Brain pericyte (primary cell): ENCODE results near the gene CRYBB2.
"Not testable (repeated sequence)": the region's sequence is repeated elsewhere in the genome, so short reads cannot be mapped to it uniquely, and the experiment has no call there.

Source experiments
- DNase-seq: peaks from one replicate; pipeline ENCODE4 v3.0.0-alpha.2; 2012; ENCODE audit warnings: low read depth, low spot score

The CRYBB2 gene

DNA sequence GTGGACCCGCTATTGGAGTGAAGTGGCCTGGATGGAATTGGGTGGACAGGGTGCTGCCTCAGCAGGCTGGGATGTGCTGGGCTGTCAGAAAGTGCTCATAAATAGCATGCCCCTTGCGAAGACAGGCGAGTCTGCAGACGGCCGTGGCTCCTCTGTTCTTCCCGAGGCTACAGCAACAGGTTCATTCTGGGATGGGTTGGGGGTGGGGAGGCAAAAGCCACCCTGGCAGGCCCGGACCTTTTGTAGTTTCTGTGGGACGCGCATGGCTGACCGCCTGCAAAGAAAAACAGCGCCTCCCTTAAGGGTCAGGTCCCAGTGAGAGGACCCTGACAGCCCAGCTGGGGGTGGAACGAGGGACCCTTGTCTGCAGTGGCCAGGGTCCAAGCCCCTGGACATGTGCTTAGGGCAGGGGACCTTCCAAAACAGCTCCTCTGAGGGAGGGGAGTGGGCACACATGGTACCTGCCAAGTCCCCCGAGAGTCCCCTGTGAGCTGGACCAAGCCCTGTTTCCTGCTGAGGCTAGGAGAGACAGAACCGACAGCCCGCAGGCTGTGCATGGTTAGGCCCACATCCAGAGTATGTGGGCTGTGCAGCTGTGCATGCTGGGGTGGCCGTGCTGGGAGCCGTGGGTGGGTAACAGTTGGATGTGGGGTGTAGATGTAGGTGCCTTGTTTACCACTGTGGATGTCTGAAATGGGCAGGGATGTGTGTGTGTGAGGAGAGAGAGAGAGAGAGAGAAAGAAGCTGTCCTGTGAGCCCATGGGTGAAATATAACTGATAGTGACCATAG is 19.5 kb upstream of the CRYBB2 start, which contains the start of gene CRYBB3:
Gene CRYBB3, plus strand, starts transcription at position 128 of the 790 bp plus-strand sequence. CDS start 1,539 bp downstream, outside the sequence.
- DNase-seq: no peak

DNA sequence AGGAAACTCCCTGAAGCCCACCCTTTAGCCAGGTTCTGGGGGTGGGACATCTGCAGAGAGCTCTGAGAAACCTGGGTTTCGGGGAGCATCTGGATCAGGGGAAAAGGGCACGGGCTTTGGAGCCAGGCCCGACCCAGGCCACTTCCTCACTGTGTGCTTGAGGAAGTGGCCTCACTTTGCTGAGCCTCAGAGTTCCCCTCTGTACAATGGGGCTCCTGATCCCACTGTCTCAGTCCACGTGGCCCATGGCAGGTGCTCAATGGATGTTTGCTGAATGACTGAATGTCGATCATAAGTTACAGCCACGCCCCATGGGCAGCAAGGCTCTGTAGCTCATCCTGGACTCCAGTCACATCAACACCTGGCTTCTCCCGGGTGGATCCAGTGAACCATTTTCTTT is 18.5 kb upstream of the CRYBB2 start:
- DNase-seq: no peak

DNA sequence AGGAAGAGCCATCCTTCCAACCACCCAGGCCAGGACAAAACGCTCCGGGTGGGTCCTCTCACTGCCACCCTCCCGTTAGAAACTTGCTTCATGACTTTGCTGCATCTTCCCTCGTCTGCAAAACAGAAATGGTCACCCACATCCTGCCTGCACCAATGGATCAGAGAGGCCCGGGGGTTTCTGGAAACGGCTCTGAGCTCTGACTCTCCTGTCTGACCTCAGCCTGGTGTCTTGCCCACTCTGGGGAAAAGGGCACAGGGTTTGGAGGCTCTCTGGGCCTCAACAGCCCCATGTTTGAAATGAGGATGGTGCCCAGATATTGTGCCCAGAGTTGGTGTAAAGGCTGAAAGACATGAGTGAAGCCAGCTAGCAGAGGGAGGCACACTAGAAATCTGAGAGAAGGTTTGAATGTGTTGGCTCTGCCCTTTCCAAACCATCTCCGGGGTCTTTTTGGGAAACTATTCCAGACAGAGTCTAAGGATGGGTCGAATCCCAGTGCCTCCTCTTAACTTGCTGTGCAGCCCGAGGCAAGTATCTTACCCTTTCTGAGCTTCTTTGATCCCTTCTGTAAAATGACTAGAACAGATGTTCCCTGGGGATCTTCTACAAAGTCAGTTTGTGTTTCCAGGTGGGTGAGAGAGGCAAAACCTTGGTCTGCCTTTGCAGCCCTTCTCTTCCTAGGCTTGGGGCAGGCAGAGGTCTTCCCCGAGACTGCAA is 17.7 kb upstream of the CRYBB2 start:
- DNase-seq: no peak

DNA sequence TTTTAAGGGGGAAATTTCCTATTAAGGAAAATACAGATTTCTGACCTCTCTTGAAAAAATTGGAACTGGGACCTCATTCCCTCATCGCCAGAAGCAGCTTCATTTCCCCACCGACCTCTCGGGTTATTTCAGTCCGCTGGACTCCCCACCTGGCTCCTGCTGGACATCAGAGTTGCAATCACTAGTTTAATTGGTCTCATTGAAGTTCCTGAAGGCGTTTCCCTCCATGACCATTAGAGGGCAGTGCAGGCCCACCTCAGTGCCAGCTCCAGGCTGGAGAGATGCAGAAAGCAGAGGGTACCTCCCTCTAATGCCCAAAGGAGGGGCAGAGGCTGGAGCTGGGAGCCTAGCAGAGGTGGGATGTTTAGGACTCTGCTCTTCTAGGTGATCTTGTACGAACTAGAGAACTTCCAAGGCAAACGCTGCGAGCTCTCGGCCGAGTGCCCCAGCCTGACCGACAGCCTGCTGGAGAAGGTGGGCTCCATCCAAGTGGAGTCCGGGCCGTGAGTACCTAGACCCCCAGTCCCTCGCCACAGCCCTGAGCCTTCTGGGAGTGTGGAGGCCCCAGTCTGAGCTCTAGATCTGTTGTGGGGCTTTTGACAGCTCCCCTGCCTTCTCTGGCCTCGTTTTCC is 17.0 kb upstream of the CRYBB2 start:
- no peak for DNase-seq

DNA sequence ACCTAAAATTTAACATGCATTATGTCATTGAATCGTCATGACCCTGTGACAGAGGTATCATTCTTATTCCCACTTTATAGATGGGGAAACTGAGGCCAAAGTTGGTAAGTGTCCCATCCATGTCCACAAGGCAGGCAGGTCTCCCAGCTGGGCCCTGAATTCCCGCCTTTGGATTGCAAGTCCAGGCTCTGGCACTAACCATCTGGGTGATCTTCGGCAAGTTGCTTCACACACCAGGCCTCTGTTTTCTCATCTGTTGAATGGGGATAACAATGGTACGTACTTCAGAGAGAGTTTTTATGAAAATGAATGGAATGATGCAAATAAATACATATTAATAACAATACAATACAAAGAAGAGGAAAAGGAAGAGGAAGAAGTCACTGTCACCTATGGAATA is 16.4 kb upstream of the CRYBB2 start:
- no peak for DNase-seq

DNA sequence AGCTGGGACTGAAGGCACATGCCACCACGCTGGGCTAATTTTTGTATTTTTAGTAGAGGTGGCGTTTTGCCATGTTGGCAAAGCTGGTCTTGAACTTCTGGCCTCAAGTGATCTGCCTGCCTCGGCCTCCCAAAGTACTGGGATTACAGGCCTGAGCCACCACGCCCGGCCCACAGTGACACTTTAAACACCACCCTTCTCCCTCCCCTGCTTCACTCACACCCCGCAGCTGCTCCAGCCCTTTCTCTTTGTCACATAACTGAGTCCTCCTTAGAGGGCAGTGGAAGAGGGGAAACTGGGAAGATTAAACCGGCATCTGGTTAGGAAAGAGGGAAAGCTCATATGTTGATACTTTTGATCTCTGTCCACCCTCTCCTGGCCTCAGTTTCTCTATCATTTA is 14.9 kb upstream of the CRYBB2 start:
- not testable (repeated sequence) for DNase-seq

DNA sequence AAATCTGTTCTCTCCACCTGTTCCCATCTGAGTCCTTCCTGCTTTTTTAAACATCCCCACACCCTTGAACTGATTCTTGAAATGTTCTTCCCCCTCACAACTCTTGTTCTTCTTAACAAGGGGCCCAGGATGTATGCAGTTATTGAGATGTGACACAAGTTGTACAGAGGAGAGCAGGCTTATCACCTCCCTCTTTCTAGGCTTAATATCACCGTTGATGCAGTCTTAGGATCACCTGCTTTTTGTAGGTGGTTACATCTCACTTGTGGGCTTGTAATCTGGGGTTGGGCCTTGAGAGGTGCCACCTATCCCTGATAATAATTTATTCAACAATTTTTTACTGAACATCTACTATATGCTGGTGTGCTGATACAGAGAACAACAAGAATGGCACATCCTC is 13.6 kb upstream of the CRYBB2 start:
- DNase-seq: no peak

DNA sequence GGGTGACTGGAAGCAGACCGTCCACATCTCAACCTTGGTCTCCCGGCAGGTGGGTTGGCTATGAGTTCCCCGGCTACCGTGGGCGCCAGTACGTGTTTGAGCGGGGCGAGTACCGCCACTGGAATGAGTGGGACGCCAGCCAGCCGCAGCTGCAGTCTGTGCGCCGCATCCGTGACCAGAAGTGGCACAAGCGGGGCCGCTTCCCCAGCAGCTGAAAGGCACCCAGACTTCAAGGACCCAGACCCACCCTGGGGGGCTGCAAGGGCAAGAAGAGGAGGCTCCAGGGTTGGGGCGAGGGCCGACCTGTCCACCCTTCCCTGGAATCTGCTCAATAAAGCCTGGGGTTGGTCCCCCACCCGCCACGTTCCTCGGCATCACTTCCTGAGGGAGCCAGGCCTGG is 12.4 kb upstream of the CRYBB2 start:
- no peak for DNase-seq

DNA sequence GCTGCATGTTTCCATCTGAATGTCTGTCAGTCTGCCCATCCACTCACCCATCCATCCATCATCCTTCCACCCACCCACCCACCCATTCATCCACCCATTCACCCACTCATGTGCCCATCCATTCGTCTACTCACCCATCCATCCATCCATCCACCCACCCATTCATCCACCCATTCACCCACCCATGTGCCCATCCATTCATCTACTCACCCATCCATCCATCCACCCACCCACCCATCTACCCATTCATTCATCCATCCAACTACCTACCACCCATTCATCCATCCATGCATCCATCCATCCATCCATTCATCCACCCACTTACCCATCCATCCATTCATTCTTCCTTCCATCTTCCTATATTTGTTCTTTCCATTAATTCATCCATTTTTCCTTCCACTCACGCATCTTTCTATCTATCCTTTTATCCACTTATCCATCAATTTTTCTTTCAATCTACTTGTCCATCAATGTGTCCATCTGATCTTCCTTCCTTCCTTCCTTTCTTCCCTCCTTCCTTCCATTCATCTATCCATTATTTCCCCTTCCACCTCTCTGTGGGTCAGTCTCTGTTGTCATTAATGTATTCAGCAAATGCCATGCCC is 11.8 kb upstream of the CRYBB2 start:
- DNase-seq: no peak

DNA sequence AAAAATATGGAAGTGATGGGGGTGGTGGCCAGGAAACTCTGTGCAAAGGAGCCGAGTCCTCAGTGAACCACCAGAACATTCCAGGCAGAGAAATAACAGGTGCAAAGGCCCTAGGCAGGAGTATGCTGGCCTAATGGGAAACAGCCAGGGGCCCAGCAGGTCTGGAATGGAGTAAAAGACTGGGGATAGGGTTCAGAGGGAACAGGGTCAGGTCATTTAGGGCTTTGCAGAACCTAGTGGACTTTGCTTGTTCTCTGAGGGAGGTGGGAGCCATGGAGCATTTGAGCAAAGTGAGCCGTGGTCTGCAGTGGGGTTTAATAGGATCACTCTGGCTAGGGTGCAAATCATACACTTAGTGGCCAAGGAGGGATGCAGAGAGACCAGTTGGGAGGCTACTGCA is 11.1 kb upstream of the CRYBB2 start:
- no peak for DNase-seq

DNA sequence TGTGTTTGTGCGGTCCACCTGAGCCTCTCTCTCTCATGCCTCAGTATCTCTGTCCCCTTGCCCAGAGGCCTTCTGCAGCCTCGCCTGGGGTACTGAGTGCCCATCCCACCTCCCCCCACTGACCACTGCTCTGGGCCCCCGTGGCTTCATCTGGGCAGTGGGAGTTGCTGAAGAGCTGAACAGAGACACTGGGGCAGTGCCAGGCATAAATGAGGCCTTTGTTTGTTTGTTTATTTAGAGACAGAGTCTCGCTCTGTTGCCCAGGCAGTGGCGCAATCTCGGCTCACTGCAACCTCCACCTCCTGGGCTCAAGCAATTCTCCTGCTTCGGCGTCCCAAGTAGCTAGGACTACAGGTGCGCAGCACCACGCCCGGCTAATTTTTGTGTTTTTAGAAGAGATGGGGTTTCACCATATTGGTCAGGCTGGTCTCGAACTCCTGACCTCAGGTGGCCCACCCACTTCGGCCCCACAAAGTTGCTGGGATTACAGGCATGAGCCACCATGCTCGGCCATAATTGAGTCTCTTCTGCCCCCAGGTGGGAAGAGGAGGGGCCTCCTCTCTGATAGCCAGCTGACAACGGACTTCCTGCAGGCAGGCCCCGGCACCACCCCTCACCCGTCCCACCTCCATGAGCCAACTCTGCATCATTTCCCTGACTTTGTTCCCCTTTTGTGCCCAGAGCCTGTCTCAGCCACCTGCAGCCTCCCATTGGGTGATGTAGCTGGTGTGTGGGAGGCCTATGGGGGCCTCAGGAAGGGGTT is 10.5 kb upstream of the CRYBB2 start:
- DNase-seq: no peak

DNA sequence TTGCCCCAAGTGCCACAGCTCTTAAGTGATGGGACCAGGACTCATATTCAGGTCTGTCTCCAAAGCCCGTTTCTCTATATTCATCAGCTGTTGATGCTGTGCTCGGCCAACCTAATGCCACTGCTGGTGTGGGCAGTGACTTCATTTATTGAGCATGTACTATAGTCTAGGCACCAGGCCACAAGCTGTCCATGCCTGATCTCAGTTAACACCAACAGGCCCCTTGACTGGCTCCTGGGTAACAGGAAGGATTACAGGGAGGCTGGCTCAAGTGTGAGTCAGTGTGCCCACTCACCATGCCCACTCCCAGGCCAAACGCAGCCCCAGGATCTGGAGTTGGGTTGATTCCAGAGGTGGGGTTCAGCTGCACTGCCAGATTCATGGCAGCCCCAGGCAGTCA is 8.6 kb upstream of the CRYBB2 start:
- DNase-seq: no peak

DNA sequence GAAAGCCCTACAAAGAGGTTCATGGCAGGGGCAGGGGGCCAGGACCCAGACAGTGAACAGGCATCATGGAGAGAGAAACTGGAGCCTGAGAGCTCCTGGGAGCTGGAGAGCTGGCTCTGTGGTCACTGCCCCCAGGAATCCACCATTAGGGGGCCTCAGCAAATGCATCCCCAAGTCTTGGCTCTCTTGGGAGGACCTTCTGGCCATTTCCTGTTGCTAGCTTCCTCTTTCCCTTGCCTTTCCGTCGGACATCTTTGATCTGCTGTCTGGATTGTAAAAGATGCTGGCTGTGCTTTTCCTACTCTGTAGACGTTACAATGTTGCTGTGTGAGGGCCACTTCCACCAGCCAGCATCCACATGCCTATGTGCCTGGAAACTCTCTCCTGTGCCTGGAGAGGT is 7.1 kb upstream of the CRYBB2 start:
- no peak for DNase-seq

DNA sequence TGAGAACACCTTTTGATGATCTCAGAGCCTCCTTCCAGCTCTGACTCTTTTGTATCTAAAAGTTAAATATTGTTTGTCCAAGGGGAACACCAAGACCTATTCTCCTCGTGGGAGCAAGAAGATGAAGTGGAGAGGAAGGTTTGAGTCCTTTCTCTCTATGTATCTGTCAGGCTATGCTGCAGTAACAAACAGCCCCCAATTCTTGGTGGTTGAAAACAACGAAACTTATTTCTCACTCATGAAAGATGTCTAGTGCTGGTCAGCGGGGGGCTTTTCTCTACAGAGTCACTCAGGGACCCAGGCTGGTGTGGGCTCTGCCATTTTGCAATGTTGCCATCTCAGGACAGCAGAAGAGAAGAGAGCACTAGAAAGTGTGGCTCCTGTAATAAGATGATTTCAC is 6.2 kb upstream of the CRYBB2 start:
- no peak for DNase-seq

DNA sequence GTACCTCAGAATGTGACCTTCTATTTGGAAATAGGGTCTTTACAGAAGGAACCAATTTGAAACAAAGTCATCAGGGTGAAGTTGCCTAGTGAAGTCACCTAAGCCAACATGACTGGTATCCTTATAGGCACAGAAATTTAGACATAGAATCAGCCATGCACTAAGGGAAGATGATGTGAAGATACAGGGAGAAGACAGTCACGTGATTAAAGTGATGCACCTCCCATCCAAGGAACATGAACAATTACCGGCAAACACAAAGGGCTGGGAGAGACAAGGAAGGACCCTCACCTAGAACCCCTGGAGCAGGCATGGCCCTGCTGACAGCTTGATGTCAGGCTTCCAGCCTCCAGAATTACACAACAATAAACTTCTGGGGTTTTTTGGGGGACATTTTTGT is 3.2 kb upstream of the CRYBB2 start:
- DNase-seq: no peak

DNA sequence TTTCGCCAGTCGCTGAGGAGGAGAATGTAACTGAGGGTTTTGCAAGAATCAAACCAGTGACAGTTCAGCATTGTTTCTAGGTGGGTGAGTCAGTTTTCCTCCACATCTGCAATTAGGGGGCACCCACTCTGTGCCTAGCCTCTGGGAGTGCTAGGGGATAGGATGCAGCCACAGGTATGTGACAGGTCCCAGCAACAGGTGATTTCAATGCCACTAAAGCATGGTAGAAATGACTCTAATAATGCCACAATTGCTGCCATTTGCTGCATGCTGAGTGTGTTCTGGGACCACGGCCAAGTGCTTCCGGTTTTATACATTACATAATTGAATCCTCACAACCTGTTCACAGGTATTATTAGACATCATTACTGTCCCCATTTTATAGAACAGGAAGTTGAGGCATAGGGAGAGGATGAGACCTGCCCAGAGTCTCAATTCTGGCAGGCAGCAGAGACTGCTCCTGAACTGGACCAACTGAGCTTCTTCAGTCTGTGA is 556 bp downstream of the CRYBB2 start:
- DNase-seq: no peak

DNA sequence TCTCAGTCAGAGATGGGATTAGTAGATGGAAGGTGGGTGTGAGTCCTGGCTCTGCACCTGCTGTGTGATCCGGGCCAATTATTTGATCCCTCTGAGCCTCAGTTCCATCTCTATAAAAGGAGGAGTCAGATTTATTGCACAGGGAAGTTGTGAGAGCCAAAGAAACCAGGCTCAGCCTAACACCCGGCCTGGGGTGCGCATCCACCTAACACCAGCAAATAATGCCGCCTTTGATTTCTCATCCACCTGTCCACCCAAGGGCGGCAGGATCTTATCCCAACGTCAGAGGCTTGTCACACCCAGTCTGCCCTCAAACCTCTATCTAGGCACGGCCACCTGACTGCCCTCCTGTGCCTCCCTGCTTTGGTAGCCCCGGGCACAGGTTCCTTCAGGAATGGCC is 2.4 kb downstream of the CRYBB2 start:
- no peak for DNase-seq

DNA sequence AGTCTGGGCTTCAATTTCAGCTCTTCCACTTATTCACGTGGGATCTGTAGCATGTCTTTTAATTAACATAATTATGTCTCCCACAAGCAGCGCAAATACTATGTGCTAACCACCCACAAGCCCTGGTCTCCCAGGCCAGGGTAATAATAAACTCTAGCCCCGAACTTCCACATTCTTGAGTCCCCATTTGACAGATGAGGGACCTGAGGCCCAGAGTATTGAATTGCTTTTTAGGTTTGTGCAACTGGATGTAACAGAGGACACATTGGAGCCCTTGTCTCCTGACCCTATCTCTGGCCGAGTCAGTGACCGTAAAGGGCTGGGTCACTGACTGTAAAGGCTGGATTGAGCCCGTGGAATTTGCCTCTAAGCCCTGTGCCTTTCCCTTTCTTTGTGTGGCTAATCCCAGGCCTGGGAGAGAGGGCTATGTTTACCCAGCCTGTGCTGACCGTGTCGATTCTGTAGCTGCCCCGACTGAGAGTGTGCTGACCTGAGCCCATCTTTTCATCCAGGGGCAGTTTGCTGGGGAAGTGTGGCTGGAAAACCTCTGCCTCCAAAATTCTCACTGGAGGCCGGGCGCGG is 3.9 kb downstream of the CRYBB2 start:
- no peak for DNase-seq

DNA sequence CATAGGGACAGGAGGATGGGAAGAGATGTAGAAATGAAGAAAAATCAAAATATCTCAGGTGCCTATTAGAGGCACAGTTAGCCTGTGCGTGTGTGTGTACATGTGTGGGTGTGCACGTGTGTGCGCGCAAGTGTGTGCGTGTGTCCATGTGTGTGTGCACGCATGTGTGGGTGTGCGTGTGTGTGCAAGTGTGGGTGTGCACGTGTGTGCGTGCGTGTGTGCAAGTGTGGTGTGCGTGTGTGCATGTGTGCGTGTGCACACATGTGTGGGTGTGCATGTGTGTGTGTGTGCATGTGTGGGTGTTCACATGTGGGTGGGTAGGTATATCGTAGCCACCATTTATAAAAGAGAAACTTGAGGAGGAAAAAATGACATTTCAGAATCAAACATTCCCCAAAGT is 9.4 kb downstream of the CRYBB2 start:
- DNase-seq: no peak

DNA sequence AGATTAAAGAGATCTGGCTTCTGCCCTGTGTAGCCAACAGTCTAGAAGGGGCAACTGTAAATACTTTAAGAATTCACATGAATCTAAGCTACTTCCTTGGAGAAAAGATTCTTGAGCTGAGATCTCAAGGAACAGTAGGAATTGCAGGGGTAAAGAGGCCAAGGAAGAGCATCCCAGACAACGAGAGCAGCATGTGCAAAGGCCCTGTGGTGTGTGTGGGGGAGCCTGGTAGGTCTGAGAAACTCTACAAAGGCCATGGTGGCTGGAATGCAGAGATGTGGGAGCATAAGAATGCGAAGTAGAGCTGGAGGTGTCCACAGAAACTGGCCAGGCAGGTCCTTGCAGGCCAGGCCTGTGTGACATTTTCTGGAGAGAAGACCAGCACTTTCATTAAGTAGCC is 11.3 kb downstream of the CRYBB2 start:
- not testable (repeated sequence) for DNase-seq

DNA sequence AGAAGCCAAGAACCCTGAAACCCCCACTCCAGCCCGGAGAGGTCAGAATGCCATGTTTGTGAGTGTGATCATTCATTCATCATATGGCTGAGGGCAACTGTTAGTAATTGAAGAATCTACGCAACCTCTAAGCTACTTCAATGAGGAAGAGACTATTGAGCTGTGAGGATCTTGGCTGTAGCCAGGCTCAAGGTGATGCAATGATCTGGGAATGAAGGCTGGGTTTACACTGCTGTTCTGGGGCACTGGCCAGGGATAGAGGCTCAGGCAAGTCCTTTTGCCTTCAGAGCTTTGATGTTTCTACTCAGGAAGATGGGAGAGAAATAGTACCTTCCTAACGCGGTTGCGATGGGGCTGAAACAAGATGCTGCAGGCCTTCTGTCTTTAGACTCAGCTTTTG is 12.9 kb downstream of the CRYBB2 start:
- DNase-seq: no peak
